HG02588 (cell line): ENCODE measurements around the gene CAPZB.

ENCODE experiments used
- ATAC-seq: cut with Tn5 transposase; IDR thresholded peaks from one replicate; pipeline ENCODE4 v1.9.1; 2021; ENCODE audit warnings: mild to moderate bottlenecking, moderate library complexity; ENCODE audit not compliant: unreplicated experiment

CAPZB gene

DNA sequence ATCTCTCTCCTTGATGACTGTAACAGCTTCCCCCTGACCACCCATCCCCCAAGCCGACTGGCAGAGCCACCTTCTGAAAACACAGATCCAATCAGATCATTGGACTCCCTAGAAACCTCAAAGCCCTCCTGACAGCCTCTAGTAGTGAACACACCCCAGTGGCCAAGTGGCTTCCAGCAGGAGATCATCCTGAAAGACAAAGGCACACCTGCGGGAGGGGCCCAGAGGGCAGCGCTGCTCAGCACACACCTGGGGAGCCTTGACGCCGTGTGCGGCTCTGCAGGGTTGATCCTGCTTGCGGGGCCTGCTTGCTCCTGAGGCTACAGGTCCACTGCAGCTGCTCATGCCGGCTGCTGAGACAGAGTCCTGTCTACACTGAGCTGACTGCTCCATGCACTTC lies 131.7 kb downstream of the CAPZB start:
- ATAC-seq: no peak

GRCh38 chr1:19352839-19353238 lies 132.5 kb downstream of the CAPZB start:
- no peak for ATAC-seq

- ATAC-seq: no peak
These were observed 133.5 kb downstream of the CAPZB start for GRCh38 chr1:19351873-19352272.

- no peak for ATAC-seq
These were observed 134.8 kb downstream of the CAPZB start for GRCh38 chr1:19350566-19350965.

DNA sequence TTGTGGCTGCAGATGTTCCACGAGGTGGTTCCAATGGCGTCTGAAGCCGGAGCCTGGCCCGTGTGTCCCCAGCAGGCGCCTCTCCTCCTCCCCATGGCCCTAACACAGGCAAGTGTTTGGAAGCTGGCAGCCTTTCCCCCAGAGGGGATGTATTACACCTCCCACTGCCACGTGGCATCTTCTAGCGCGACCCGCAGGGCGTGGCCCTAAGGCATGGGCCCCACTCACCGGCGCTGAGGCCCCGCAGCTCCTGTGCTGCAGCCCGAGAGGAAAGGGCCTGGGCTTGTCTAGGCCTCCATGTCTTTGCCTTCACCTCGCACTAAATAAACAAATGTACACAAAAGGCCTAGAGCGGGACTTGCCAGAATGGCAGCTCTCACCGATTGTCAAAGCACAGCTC lies 135.3 kb downstream of the CAPZB start:
- no peak for ATAC-seq

DNA sequence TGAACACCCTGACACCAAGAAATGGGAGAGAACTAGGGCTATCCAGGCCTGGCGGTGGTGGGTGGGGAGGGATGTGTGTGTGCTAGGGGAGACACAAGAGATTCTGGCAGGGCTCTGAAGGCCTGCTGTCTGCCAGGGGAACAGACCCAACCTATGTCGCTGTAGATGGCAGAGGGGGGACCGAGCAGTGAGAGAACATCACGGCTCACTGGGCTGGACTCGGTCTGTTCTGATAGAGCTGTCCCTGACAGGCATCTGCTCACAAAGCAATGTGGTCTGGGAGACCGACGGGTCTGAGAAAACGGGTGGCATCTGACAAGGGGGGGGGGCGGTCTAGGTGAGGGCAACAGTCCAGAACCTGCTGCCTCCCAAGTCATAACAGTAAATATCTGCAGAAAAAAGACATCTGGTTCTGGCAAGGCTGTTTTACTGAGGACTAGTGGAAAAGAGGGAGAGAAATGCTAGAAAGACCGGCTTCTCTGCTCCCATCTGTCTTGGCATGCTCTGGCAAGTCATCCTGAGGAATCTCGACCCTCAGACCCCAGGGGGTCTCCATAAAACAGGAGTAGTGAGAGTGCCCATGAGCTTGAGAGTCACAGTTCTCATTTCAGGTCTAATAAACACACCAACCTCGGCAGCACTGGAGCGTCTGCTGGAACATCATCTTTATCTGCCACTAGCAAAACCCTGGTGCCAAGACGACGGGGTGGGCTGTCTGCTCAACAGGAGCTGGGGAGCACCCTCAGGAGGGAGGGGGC lies 136.7 kb downstream of the CAPZB start:
- no peak for ATAC-seq

DNA sequence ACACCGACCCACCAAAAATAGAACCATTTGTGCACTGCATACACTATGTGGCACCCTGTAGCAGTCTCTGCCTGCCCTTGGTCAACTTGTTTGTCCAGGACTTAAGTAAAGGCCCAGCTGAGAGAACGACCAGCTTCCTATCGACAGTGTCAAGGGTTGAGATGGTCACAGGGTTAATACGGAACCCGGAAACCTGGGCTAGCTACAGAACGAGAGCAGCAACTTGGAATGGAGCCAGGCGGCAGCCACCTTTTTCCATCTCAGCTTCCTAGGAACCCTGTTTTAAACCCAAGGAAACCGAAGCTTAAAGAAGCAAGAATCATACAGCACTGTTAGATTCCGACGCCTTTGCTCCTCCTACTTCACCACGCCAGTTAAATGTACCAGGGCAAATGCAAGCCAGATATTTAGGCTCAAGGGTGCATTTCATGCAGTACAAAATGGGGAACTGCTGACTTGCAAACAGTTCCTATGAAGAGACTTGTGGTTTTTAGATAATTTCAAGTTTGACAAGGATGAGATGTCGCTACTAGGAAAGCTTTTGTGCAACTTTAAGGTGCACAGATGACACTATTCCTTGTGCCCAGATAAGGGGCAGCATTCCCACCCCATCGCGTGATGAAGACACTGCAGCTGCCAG lies 137.7 kb downstream of the CAPZB start:
- ATAC-seq: no peak

DNA sequence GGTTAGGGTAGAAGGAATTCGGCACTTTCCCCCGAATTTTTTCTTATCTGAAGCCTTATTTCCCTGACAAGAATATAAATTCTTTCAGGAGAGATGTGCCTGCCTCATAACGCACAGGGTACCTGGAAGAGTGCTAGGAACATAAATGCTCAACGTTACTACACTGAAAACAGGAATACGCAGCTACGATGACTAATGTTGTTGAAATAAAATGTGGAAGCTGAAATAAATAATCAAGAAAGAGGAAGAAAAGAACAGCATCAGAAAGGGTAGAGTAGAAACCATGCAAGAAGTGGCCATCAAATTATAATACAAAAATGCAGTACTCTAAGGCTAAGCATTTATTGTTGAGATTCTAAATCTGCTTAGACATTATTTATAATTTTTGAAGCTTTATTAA lies 139.3 kb downstream of the CAPZB start:
- ATAC-seq: no peak

DNA sequence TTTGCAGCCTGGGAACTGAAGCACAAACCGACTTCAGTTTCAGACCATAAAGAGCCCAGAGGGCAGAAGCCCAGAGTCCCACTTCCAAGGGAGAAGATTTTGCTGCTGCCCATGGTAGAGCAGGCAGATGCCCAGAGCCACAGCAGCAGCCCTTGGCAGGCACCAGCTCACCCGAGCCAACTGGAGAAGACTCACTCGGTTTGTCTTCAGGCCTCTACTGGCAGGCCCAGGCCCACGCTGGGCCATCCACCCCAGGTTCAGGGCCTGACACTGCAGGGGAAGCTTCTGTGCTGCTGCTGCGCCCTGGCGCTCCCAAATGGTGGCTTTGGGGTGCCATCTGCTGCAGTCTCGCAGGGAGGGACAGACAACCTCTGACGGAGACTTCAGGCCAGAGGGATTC lies 139.9 kb downstream of the CAPZB start:
- no peak for ATAC-seq

DNA sequence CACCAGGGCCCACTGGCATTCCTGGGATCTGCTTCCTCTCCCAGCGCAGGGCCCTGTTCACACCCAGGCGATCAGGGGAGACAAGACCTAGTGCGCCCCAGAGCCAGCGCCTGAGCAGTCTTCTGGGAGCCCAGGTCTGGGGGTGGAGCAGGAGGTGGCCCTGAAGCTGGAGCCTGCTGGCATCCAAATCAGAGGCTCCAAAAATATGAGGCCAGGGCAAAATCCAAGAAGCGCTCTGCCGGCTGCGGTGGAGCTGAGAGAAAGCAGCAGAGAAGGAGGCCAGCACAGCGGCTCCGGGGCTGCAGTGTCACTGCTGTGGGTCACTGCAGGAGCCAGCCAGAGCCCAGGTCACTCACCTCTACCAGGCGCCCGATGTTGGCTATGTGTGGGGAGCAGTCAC lies 140.5 kb downstream of the CAPZB start:
- no peak for ATAC-seq

GRCh38 chr1:19344372-19344810 lies 140.9 kb downstream of the CAPZB start:
- no peak for ATAC-seq

GRCh38 chr1:19343617-19344350 lies 141.6 kb downstream of the CAPZB start:
- ATAC-seq: no peak

DNA sequence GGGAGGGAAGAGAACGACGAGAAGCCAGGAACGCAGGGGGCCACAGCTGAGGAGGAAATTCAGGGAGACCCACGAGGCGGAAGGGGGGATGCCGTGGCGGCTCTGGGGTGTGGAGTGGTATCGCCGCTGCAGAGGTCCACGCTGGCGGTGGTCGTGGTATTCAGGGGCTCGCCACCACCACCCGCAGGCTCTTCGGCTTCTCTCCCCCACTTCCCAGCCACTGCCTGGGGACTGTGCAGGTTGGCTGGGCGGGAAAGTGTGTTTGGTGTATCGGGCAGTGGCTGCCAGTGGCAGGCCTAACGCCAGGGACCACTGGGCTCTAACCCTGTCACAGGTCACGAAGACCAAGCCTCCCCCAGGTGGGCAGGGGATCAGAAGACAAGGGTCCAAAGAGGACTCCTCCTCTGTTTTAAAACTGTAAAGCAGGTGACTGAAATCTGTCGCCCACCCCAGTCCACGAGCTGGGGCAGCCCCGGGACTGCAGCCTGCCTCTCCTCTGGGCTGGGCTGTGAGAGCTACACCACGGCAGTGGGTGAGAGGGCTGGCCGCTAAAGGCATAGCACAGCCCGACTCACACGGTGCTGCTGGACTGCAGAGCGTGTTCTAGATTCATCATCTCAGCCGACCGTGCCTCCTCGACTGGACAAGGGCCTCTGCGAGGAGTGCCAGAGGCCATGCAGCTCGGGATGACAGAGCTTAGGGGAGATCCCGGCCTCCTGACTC lies 142.3 kb downstream of the CAPZB start:
- no peak for ATAC-seq

DNA sequence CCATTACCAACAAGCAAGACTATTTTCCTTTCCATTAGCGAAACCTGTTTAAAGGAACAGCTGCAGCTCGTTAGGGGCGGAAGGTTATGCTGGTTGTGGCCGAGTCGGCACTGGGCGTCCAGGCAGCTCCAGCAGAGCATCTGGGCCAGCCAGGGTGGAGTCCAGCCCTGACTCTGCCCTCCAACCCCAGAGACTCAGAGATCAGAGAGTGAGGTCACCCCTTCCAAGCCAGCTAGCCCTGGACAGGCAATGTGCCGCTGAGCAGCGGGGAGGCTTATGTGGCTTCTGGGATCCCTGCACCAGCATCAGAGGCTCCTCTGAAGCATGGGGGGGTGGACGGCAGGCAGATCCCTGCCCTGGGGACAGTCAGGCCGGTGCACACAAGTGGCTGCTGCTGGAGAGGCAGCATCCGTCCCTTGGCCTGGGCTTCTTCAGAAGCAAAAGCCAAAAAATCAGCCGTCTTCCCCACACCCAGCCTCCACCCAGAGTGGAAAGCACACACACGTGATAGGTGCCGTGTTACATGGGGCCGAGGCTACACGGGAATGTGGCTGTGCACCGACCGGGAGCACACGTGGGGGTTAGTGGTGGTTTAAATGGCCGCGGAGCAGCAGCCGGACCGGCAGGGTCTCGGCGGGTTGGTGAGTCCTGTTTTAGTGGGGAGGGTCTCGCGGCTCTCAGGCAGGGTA lies 143.1 kb downstream of the CAPZB start:
- ATAC-seq: no peak

GRCh38 chr1:19341201-19342061 lies 143.9 kb downstream of the CAPZB start:
- ATAC-seq: no peak

GRCh38 chr1:19340387-19340937 lies 144.9 kb downstream of the CAPZB start:
- no peak for ATAC-seq

DNA sequence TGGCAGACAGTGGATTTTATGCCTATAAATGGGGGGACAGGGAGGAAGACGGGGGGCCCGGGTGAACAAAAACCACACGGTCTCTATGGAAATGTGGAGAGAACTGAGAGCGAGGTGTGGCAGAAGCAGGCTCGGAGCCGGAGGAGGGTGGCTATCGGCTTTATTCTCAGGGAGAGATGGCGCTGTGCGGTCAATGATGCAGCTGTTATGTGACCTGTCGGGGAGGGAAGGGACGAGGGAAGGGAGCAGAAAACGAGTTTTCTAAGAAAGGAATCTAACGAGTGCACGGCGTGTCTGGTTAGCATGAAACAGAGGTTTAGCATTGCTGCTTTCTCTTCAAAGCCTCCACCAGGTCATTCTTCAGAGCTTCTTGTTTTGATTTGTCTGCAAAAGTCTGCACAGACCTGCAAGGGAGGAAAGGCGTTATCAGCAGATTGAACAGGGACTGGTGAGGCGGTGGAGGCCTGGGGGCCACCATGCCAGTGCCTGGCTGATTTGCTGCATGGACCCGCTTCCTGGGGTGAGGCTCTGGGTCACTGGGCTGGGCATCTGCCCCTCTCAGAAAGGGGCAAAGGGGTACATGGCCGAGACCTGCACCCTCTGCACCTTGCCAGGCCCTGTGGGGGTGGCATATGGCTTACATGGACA lies 146.0 kb downstream of the CAPZB start:
- ATAC-seq: no peak

- ATAC-seq: no peak
These were observed 147.0 kb downstream of the CAPZB start for GRCh38 chr1:19338323-19338762.

GRCh38 chr1:19337289-19337688 lies 148.1 kb downstream of the CAPZB start:
- no peak for ATAC-seq
